ENCODE measurements around the gene RNF130.

RNF130 gene

GRCh38 chr5:180071531-180072255 lies at the start of gene RNF130:
TSS of gene RNF130 (minus strand) at chr5:180071759. CDS start at chr5:180071702, 57 bp downstream.
- peak; percentile 94 for DNase-seq

- peak; percentile 44 for DNase-seq
Observed at GRCh38 chr5:180120237-180121101, 48.9 kb upstream of the RNF130 start.

- DNase-seq, result peak; percentile 41
Observed at GRCh38 chr5:180119903-180120236, 48.3 kb upstream of the RNF130 start.

GRCh38 chr5:180119031-180119902 lies 47.7 kb upstream of the RNF130 start:
- peak; percentile 60 for DNase-seq

- peak; percentile 50 for DNase-seq
Observed at GRCh38 chr5:180118391-180118791, 46.8 kb upstream of the RNF130 start.

GRCh38 chr5:180117000-180117725 lies 45.6 kb upstream of the RNF130 start:
- no peak for DNase-seq

GRCh38 chr5:180116077-180116999 lies 44.8 kb upstream of the RNF130 start:
- DNase-seq, result peak; percentile 53

GRCh38 chr5:180115326-180116076 lies 43.9 kb upstream of the RNF130 start:
- no peak for DNase-seq

GRCh38 chr5:180114304-180115003 lies 42.9 kb upstream of the RNF130 start:
- DNase-seq, result peak; percentile 61

- peak; percentile 61 for DNase-seq
Observed at GRCh38 chr5:180113660-180114303, 42.2 kb upstream of the RNF130 start.

- no peak for DNase-seq
Observed at GRCh38 chr5:180112181-180112861, 40.8 kb upstream of the RNF130 start.

GRCh38 chr5:180111273-180112002 lies 39.9 kb upstream of the RNF130 start:
- no peak for DNase-seq

- DNase-seq, result no peak
Observed at GRCh38 chr5:180109920-180110319, 38.4 kb upstream of the RNF130 start.

GRCh38 chr5:180107005-180107404 lies 35.4 kb upstream of the RNF130 start:
- no peak for DNase-seq

- DNase-seq, result no peak
Observed at GRCh38 chr5:180105827-180106312, 34.3 kb upstream of the RNF130 start.

GRCh38 chr5:180104168-180104530 lies 32.6 kb upstream of the RNF130 start:
- DNase-seq, result no peak

- no peak for DNase-seq
Observed at GRCh38 chr5:180103487-180104167, 32.1 kb upstream of the RNF130 start.
